Measurements from ENCODE around the gene CERT1.
"Not testable (repeated sequence)": the region's sequence is repeated elsewhere in the genome, so short reads cannot be mapped to it uniquely, and the experiment has no call there.

DNA sequence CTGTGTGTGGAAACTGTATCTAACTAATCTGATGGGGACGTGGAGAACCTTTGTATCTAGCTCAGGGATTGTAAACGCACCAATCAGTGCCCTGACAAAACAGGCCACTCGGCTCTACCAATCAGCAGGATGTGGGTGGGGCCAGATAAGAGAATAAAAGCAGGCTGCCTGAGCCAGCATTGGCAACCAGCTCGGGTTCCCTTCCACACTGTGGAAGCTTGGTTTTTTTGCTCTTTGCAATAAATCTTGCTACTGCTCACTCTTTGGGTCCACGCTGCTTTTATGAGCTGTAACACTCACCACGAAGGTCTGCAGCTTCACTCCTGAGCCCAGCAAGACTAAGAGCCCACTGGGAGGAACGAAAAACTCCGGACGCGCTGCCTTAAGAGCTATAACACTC, 177.0 kb downstream of the CERT1 start:
- not testable (repeated sequence) for TF ChIP-seq EZH2phosphoT487 (IDR thresholded peaks at IDR 0.05; ENCODE audit: borderline replicate concordance)
- TF ChIP-seq, protein P1, sequence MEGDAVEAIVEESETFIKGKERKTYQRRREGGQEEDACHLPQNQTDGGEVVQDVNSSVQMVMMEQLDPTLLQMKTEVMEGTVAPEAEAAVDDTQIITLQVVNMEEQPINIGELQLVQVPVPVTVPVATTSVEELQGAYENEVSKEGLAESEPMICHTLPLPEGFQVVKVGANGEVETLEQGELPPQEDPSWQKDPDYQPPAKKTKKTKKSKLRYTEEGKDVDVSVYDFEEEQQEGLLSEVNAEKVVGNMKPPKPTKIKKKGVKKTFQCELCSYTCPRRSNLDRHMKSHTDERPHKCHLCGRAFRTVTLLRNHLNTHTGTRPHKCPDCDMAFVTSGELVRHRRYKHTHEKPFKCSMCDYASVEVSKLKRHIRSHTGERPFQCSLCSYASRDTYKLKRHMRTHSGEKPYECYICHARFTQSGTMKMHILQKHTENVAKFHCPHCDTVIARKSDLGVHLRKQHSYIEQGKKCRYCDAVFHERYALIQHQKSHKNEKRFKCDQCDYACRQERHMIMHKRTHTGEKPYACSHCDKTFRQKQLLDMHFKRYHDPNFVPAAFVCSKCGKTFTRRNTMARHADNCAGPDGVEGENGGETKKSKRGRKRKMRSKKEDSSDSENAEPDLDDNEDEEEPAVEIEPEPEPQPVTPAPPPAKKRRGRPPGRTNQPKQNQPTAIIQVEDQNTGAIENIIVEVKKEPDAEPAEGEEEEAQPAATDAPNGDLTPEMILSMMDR (conservative IDR thresholded peaks at IDR 0.05; ENCODE audit: low read length) = not testable (repeated sequence)
